Measurements from ENCODE around the gene TMED4. TPM values are rescaled to one million over a fixed set of nuclear protein-coding genes. Genes with fewer than 3 reads are reported as not detected.

The TMED4 gene
- polyA plus RNA-seq, 3 donors: 45.7 to 76.7 (median 49.0) TPM

- H4K20me1 ChIP-seq (ENCODE audit: insufficient read depth, low read length): no peaks in the 10 kb centered on the region
- H3K4me3 ChIP-seq (replicated peaks in 1 of 3; ENCODE audit: low read depth in 2 of 3, low read length in 3 of 3): no peak overlapping the region
- H3K36me3 ChIP-seq (replicated peaks in 1 of 2; ENCODE audit: control insufficient read depth in 1 of 2, insufficient read depth in 2 of 2, low read length in 2 of 2): peaks cover 8 to 17% of the 10 kb centered on the region in 2 donors
- no peak for TF ChIP-seq CTCF (IDR thresholded peaks at IDR 0.05)
- peak overlapping the region in 1 of 2 donors; percentile 61 for H3K27ac ChIP-seq (ENCODE audit: low read depth in 1 of 2, low read length in 2 of 2)
- Mint-ChIP-seq H3K36me3 (peaks cover 39 to 42% of the 10 kb centered on the region in 2 donors), H3K9me3 (peaks cover 3 to 8% (median 5%) of the 10 kb centered on the region in 7 donors), H3K27ac (peak overlapping the region in 6 of 7 donors; percentile 62 to 98 (median 86)), H3K4me1 (peaks cover 84% of the 10 kb centered on the region), H3K4me3 (no peak overlapping the region), H3K27me3 (ENCODE audit: low read depth in 3 of 3) (peaks cover 0 to 4% (median 0%) of the 10 kb centered on the region in 3 donors)
- H2AFZ ChIP-seq (ENCODE audit: insufficient read depth, low read depth, low read length, poor library complexity, severe bottlenecking): no peak overlapping the region
- peaks cover 96% of the 10 kb centered on the region for H3K79me2 ChIP-seq (ENCODE audit: insufficient read depth, low read length)
- peaks cover 0 to 3% of the 10 kb centered on the region in 2 donors for H3K9me3 ChIP-seq (replicated peaks in 1 of 2; ENCODE audit: control insufficient read depth in 1 of 2, insufficient read depth in 1 of 2, low read length in 2 of 2)
- intact Hi-C loops (cut with micrococcal nuclease): loop anchor here in 1 of 2 donors (2.0 kb wide), 1 partner anchor 16 kb away; no protein-coding TSS in a partner anchor
- 100% methylated on average over 1 of the region's 3 CpGs for WGBS (ENCODE audit: insufficient coverage)
- no peak overlapping the region for H3K9ac ChIP-seq (ENCODE audit: insufficient read depth, low read length, poor library complexity, severe bottlenecking)
- H3K27me3 ChIP-seq (ENCODE audit: control insufficient read depth in 2 of 2, insufficient read depth in 2 of 2, low read length in 2 of 2): no peaks in the 10 kb centered on the region
- no peak for DNase-seq
- H3K4me1 ChIP-seq (ENCODE audit: control insufficient read depth in 1 of 2, insufficient read depth in 2 of 2, low read length in 2 of 2): peaks cover 58 to 90% of the 10 kb centered on the region in 2 donors
- no peak overlapping the region for H3K4me2 ChIP-seq (replicated peaks; ENCODE audit: extremely low read depth, low read length, poor library complexity, severe bottlenecking)
These were observed 36.7 kb upstream of the TMED4 start for GRCh38 chr7:44618753-44619152.

- Histone ChIP-seq H3K79me2 (ENCODE audit: insufficient read depth, low read length) (peaks cover 96% of the 10 kb centered on the region), H3K27ac (ENCODE audit: low read depth in 1 of 2, low read length in 2 of 2) (peak overlapping the region in 1 of 2 donors; percentile 61), H3K9me3 (replicated peaks in 1 of 2; ENCODE audit: control insufficient read depth in 1 of 2, insufficient read depth in 1 of 2, low read length in 2 of 2) (peaks cover 0 to 3% of the 10 kb centered on the region in 2 donors), H4K20me1 (ENCODE audit: insufficient read depth, low read length) (no peaks in the 10 kb centered on the region), H2AFZ (ENCODE audit: insufficient read depth, low read depth, low read length, poor library complexity, severe bottlenecking) (no peak overlapping the region), H3K36me3 (replicated peaks in 1 of 2; ENCODE audit: control insufficient read depth in 1 of 2, insufficient read depth in 2 of 2, low read length in 2 of 2) (peaks cover 8 to 16% of the 10 kb centered on the region in 2 donors), H3K4me2 (replicated peaks; ENCODE audit: extremely low read depth, low read length, poor library complexity, severe bottlenecking) (no peak overlapping the region), H3K4me3 (replicated peaks in 1 of 3; ENCODE audit: low read depth in 2 of 3, low read length in 3 of 3) (no peak overlapping the region), H3K9ac (ENCODE audit: insufficient read depth, low read length, poor library complexity, severe bottlenecking) (no peak overlapping the region), H3K4me1 (ENCODE audit: control insufficient read depth in 1 of 2, insufficient read depth in 2 of 2, low read length in 2 of 2) (peaks cover 56 to 85% of the 10 kb centered on the region in 2 donors), H3K27me3 (ENCODE audit: control insufficient read depth in 2 of 2, insufficient read depth in 2 of 2, low read length in 2 of 2) (no peaks in the 10 kb centered on the region)
- intact Hi-C loops (cut with micrococcal nuclease): loop anchor here in 1 of 2 donors (2.0 kb wide), 1 partner anchor 17 kb away; no protein-coding TSS in a partner anchor
- DNase-seq: no peak
- H3K4me3 Mint-ChIP-seq: no peak overlapping the region
- H3K27me3 Mint-ChIP-seq (ENCODE audit: low read depth in 3 of 3): peaks cover 0 to 4% (median 0%) of the 10 kb centered on the region in 3 donors
- H3K9me3 Mint-ChIP-seq: peaks cover 3 to 8% (median 5%) of the 10 kb centered on the region in 7 donors
- no CpG with 5 or more reads among the region's 1 CpG for WGBS (ENCODE audit: insufficient coverage)
- TF ChIP-seq CTCF (IDR thresholded peaks at IDR 0.05): no peak
- peak overlapping the region in 5 of 7 donors; percentile 70 to 98 (median 84) for H3K27ac Mint-ChIP-seq
- peaks cover 36 to 40% of the 10 kb centered on the region in 2 donors for H3K36me3 Mint-ChIP-seq
- peaks cover 84% of the 10 kb centered on the region for H3K4me1 Mint-ChIP-seq
These were observed 36.0 kb upstream of the TMED4 start for GRCh38 chr7:44618045-44618444.

All from CD14-positive monocyte (primary cell).